H4 (cell line): ENCODE data around the gene SMOC1. TPM values are rescaled to one million over a fixed set of nuclear protein-coding genes. Genes with fewer than 3 reads are reported as not detected.

Experiments
- DNase-seq: peaks from one replicate; pipeline ENCODE4 v3.0.0-alpha.2; 2015; ENCODE audit warnings: low spot score
- total RNA-seq: library from RNA; depleted of rRNA; stranded (reverse); fragments of >200 nt; shearing (Covaris generic); gene quantifications from 2 replicates; pipeline ENCODE4 v1.2.3, GENCODE V29; 2014

Gene SMOC1
- total RNA-seq, 1 experiment from 2014 or later, result 0.12 TPM

DNA sequence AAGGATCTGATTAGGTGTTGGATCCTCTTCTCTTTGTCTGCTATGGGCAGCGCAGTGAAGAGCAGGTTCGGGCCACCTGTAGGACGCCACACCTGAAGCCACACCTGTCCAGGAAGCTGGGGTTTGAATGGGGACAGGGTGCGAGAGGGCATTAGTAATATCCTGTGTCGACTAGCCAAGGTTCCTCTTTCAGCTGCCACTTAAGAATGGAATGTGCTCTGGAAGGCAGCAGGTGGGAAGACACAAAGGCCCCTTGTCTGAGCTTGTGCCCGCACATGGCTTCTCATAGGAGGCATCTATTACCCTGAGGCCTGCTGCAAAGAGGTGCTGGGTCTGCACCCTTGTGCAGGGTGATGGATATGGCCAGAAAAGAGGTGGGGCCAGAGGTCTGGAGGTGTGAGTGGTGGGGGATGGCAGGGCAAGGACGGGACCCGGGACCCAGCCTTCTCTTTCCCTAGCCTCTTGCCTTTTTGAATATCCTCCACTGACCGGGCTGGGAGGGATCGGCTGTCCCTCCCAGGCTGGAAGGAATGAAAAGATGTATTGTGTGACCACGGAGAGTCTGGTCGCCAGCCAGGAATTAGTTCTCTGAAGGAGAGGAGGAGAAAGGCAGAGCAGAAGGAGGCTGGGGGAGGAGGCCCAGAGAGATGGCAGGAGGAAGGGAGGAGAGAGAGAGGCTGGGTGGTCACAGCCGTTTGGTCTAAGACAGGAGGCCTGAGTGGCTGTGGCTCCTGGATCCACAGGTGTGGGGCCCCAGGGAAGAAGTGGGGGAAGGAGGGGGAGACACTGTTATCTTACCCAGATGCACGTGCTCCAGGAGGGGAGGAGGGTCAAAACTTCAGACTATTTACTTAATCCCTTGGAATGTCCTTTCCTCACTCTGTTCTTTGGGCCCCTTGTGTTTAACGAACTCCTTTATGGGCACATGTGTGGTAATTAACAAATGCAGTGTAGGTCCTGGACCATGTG, 101.5 kb downstream of the SMOC1 start:
- no peak for DNase-seq

- DNase-seq, result no peak
Measured at GRCh38 chr14:69982220-69982839, 103.1 kb downstream of the SMOC1 start.

- DNase-seq, result no peak
Measured at GRCh38 chr14:69982886-69983285, 103.7 kb downstream of the SMOC1 start.

DNA sequence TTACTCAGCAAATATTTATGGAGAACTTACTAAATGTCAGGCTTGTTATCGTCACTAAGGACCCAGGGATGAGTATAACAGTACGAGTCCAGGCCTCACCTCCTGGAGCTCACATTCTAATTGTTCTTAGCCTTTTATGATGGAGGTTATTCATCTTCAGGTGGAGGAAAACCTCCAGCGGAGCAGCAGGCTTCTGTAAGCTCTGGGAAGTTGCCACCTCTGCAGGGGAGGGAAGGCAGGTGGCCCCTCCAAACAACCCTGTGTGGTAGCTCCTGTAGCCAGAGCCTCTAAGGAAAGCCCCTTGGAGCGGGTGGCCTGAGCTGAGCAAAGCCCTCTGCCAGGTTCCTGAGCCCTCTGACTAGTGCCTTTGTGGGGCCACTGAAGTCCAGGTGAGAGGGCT, 104.1 kb downstream of the SMOC1 start:
- DNase-seq, result no peak

GRCh38 chr14:69985463-69985862, 106.2 kb downstream of the SMOC1 start:
- DNase-seq, result peak; percentile 57

DNA sequence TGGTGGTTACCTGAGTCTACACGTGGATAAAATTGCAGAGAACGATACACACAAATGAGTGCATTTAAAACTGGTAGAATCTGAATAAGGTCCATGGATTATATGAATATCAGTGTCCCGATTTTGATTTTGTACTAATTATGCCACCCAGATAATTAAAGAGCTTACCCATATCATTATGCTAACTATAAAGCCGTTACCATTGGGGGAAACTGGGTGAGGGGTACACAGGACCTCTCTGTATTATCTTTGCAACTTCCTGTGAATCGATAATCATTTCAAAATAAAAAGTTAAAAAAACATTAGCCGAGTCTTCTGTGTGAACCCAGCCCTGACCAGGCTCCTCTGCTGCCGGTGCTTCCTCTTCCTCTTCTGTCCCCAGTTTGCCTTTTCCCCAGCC, 107.1 kb downstream of the SMOC1 start:
- DNase-seq, result no peak

DNA sequence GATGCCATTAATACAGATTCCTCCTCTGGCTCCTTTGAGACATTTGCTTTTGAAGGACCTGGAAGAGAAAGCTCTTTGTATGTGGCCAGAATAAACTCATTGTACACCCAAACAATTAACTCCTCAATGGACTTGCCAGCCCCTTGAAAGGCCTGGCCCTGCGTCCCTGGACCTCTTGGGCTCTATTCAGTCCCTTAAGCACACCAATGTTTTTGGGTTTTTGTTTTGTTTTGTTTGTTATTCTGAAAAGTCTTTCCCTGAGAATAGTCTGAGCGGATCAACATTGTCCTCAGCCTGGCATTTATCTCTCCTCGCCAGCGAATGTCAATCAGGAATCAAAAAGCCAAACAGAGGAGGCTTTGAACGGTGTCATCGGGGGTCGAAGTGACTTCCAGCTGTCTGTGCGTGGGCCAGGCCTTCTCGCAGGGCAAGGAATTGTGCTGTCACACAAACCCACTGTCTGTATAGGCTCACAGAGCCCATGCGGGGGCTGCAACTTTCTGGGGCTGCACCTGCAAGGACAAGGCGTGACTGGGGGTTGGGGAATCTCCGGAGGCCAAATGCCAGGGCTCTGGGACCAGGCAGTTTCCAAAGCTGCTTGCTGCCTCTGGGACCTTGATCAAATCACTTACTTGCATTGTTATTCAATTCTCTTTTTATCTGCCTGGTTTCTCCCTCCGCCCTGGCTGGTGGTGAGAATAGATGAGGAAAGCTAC, 108.3 kb downstream of the SMOC1 start:
- no peak for DNase-seq

DNA sequence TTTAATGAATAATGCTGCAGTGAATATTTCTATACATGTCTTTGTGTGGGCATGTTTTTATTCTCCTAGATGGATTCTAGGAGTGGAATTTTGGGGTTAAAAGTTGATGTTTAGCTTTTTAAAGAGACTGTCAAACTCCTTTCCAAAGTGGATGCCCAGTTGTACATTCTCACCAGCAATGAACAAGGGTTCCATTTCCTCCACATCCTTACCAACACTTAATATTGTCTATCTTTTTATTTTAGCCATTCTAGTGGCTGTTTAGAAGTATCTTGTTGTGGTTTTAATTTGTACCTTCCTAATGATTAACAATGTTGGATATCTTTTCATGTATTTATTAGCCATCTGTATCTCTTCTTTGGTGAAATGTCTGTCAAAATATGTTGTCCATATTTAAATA, 109.8 kb downstream of the SMOC1 start:
- DNase-seq, result no peak

GRCh38 chr14:69989622-69990021, 110.4 kb downstream of the SMOC1 start:
- DNase-seq, result no peak

GRCh38 chr14:69990323-69990722, 111.1 kb downstream of the SMOC1 start:
- DNase-seq, result no peak

DNA sequence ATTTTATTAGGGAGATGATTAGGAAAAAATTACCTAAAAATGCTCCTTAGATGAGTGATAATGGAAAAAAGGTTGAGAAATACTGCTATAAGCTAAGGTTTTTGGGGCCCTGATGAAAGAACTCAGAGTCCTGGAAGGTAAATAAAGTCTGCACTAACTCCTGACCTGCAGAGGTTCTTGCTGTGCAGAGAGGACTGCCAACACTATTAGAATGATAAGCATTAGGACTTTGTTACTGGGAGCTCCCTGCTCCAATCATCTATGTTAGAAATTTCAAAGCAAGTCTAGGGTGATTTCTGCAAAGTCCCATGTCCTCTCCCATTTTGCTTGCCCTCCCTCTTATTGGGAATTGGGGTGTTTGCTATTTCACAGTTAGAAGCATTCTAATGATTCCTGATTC, 112.2 kb downstream of the SMOC1 start:
- DNase-seq, result no peak

- DNase-seq, result no peak
Measured at GRCh38 chr14:69992564-69992963, 113.3 kb downstream of the SMOC1 start.

DNA sequence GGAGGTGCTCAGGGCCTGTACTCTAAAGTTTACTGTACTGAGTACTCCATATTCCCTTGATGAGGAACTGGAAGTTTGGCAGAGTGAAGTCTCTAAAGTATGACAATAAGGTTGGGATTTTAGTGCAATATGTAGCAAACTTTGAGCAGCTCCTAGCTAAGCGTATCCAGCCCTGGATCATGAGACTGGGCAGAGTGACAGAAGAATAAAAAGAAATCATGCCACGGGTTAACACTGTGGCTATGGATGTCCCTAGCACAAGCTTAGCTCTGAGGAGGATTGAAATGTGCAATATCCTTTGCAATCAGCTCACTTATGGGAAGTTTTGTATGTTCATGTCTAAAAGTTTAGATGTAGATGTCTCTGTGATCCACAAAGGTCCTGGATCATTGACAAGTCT, 114.1 kb downstream of the SMOC1 start:
- no peak for DNase-seq

- no peak for DNase-seq
Measured at GRCh38 chr14:69994002-69994401, 114.8 kb downstream of the SMOC1 start.

- peak; percentile 29 for DNase-seq
Measured at GRCh38 chr14:69996216-69996615, 117.0 kb downstream of the SMOC1 start.

DNA sequence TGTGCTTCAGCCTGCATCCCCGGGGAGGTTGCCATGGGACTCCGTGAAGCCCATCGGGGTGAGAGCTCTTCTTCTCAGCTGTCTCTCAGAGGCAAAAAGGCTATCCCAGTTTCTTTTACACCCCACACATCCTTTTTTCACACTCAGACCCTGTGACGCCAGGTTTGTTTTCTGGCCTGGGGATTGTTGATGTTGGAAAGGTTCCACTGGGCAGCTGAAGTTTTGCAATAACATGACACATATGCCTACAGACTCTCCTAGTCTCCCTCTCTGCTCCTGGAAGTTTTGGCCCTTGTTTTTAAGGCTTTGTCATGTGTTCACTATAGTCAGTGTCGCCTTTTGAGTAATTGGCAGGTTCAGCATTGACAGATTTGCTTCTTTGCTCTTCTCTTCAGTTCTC, 118.6 kb downstream of the SMOC1 start:
- peak; percentile 81 for DNase-seq

DNA sequence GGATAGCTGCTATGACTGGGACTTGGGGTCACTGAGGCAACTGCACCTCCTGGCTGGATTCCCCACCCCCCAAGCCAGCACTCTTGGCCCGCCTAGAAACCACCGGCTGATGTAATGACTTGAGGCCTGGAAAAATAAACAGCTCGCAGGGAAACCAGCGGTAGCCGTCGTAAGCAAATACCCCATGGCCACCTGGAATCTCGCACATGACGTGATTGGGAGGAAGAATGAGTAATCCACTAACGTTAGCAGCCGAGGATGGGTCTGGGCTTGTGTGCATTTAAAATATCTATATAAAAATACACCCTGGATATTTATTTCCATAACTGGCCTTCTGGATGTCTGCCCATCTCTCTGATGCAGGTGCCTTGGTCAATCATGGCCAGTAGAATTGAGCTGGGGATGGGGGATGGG, 120.1 kb downstream of the SMOC1 start:
- DNase-seq, result peak; percentile 97

GRCh38 chr14:70000601-70001000, 121.4 kb downstream of the SMOC1 start:
- peak; percentile 69 for DNase-seq

DNA sequence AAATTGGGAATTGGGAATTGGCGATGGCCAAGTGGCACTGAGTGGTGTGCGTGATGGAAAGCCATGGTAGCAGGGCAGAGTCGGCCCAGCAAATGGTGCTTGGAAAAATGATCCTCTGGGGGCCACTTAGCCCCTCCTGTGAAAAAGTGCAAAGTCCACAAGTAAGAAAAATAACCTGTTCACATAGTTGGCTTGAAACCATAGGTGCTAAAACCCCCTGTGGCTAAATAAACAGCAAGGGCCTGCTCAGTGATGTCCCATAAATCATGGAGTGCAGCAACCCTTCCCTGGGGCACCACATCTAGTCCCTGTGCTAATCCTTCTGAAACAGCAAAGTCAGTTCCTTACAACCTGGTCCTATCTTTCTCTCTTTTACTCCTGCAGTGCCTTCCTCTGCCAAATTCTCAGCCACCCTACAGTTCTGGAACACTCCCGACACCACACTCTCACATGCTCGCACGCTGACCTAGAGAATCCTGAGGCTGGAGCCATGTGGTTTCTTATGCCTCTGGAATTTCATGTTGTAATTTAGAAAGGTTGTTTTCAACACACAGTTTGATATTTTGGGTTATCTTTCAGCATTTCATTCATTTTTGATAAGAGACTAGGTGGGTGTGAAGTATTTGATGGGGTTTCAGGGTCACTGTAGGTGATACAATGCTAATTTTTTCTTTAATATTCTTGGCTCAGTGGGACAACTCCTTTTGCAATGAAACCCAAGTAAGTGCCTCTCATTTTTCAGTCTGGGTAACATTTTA, 123.6 kb downstream of the SMOC1 start:
- DNase-seq, result no peak

- no peak for DNase-seq
Measured at GRCh38 chr14:70004791-70005190, 125.6 kb downstream of the SMOC1 start.

- no peak for DNase-seq
Measured at GRCh38 chr14:70005281-70005805, 126.1 kb downstream of the SMOC1 start.
